AG09319 (cell line): ENCODE results near the gene RPL22.

Experiments
- DNase-seq: peaks from one replicate; pipeline ENCODE4 v3.0.0-alpha.2; 2010; ENCODE audit warnings: low read depth; ENCODE audit errors: extremely low read depth
- TF ChIP-seq, protein P1 (sequence below): IDR thresholded peaks from 2 replicates; pipeline ENCODE4 v1.5.1; 2011; ENCODE audit warnings: low read depth, mild to moderate bottlenecking, inconsistent platforms, low read length, moderate library complexity

Gene RPL22

DNA sequence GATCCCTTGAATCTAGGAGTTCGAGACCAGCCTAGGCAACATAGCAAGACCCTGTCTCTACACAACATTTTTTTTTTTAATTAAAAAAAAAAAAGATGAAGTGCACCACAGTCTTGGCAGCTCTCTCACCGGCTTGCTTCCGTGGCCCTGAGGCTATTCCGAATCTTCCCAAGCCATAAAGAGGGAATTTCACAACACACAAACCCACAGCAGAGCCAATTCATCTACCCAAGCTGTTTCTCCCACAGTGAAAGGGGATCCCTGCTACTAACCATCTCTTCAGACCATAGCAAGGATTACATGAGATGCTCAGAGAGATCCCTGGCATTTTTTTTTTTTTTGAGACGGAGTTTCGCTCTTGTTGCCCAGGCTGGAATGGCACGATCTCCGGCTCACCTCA lies 10.9 kb downstream of the RPL22 start:
- TF ChIP-seq, protein P1, sequence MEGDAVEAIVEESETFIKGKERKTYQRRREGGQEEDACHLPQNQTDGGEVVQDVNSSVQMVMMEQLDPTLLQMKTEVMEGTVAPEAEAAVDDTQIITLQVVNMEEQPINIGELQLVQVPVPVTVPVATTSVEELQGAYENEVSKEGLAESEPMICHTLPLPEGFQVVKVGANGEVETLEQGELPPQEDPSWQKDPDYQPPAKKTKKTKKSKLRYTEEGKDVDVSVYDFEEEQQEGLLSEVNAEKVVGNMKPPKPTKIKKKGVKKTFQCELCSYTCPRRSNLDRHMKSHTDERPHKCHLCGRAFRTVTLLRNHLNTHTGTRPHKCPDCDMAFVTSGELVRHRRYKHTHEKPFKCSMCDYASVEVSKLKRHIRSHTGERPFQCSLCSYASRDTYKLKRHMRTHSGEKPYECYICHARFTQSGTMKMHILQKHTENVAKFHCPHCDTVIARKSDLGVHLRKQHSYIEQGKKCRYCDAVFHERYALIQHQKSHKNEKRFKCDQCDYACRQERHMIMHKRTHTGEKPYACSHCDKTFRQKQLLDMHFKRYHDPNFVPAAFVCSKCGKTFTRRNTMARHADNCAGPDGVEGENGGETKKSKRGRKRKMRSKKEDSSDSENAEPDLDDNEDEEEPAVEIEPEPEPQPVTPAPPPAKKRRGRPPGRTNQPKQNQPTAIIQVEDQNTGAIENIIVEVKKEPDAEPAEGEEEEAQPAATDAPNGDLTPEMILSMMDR: no peak
- DNase-seq: peak; percentile 44

DNA sequence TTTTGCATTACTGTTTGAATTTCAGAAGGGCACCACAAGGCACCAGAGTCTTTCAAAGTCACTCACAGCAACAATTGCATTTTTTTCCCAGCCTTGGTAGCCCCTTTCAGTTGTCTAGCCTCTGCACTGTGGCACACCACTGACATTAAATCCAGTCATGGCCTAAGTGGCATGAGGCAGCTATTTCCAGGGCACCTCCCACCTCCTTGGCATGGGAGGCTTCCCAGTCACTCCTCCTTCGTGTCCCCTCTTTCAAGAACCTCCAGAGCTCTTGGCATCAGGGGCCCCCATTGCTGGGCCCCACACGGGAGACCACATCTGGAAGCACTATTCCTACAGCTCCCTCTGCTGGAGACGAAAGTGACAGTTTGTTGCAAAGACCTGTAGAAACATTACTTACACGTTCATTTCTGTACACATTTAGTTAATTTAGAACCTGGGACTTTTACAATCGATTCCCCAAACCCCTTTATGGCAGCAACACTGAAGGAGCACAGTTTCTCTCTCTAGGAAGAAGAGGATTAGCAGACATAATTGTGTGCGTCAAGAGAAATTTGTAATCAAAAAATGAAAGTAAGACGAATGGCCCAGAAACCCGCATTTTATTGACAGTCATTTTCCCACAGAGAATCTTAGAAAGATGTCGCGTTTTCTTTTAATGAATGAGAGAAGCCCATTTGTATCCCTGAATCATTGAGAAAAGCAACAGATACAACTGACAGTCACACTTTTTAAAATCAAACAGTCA lies 13.6 kb downstream of the RPL22 start:
- no peak for DNase-seq

DNA sequence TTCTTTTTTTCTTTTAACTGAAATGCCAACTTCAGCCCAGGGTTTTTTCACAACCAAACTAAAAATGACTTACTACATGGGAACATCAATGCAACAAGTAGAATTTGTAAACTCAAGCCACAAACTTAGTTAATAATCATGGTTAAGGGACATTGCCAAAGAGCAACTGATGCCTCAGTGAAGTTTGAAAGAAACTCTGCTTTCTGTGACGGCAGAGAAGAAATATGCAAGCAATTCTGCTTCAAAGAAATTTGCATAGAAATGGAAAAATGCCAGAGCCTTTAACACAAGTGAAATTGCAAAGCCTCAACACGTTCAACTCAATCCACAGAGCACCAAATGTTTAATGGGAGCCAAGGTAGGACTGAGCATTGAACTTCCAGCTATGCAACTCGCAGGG lies 14.2 kb downstream of the RPL22 start:
- DNase-seq: peak; percentile 60
- TF ChIP-seq, protein P1: no peak

More for the DNA sequence above, 13.6 kb downstream of the RPL22 start:
- TF ChIP-seq, protein P1: peak; percentile 59

DNA sequence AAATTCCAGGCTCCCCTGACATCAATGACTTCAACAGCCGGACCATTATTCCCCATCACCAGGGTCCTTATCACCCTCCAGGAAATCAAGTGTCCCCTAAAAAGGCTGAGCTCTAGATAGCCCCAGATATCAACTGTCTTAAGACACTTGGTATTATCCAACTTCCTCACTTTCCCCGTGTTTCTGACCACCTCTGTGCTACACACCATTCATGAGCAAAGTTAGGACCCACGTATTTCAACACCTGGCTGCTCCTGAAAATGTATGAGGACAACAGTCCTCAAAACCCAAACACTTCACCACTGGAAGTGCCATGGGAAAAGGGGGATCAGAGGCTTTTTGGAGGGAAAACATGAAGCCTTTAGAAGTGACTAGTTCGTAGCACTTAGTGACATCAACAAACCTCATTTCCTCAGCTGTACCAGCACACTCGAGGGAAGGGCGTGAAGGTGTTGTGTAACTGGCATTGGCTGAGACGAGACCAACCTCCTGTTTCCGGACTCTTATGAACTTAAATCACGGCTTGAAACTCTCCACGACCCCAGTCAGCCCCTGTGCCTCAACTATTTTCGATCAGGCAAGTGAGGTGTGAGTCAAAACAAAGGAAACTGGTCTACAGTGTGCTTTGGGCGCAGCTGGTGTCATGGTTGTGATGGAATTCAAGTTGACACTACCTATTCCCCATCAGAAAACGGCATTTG lies 15.2 kb downstream of the RPL22 start:
- no peak for DNase-seq

DNA sequence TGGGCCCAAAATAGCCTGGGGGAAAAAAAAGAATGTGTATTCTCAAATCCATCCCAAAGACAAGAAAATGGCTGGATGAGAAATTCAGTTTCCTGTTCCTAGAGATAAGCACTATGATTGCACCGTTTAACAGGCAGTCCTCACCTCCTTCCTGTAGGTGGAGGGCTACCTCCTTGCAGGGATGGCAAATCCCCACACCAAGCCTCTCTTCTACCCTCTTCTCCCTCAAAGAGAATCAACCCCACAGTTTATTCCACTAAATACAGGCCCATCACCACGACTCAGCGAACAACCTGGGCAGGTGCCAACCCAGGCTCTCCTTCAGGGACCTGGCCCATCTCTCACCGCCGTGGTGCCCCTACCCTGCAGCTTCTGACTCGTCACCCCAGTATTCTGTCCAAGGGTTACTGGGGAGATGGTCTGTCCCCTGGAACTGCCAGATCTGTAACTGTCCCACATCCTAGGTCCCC lies 15.8 kb downstream of the RPL22 start:
- no peak for DNase-seq
- TF ChIP-seq, protein P1: no peak

More for the DNA sequence above, 15.2 kb downstream of the RPL22 start:
- TF ChIP-seq, protein P1: no peak

DNA sequence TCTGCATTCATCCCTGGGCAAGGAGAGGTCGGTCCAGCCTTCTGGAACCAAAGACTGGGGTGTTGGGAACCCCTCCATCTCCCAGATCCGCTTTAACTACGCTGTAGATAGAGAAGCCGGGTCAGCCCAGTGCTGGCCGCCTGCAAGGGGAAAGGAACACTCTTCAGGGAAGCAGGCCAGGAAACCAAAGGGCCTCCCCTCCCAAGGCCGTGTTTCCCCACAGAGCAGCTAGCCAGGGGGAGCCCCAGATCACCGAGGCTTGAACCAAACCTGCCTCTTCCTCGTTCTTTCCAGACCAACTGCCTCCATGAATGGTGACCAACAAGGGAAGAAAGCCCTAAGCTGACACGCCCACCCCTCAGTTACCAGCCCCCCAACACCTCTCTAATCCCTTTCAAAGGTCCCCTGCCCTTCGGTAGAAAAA lies 18.0 kb downstream of the RPL22 start:
- TF ChIP-seq, protein P1: no peak
- no peak for DNase-seq

DNA sequence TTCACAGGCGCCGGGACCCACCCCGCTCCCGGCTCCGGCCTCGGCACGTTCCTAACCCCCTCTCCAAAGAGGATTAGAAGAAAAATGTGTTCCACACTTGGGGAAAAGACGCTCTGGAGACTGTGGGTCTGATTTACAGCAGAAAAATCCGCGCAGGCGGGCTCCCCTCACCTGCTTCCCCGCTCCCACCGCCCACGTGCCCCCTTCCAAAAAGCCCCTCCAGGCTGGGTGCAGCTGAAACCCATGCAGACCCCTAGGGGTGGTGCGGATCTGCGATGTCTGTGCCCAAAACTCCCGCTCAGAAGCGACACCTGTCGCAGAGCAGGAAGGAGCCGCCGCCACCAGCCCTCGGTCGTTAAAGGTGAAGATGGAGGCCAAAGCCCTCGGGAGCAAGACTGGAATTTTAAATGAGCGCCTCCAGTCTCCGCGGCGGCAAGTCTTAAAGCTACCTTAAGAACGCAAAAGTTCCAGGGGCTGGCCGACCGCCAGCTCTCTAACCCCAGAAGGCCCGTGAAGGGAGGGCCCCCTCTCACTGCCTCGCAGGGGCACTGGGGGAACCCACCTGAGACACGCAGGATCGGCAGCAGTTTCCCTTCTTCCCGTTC lies 18.6 kb downstream of the RPL22 start:
- TF ChIP-seq, protein P1: no peak
- no peak for DNase-seq
